ENCODE results near the gene CLIC5. TPM values are rescaled to one million over a fixed set of nuclear protein-coding genes. Genes with fewer than 3 reads are reported as not detected.
"Not testable (repeated sequence)": the region's sequence is repeated elsewhere in the genome, so short reads cannot be mapped to it uniquely, and the experiment has no call there.

CLIC5 gene
- total RNA-seq, 8 experiments from 2014 or later: 0.05 to 1.7 (median 0.38) TPM; not detected in 1

DNA sequence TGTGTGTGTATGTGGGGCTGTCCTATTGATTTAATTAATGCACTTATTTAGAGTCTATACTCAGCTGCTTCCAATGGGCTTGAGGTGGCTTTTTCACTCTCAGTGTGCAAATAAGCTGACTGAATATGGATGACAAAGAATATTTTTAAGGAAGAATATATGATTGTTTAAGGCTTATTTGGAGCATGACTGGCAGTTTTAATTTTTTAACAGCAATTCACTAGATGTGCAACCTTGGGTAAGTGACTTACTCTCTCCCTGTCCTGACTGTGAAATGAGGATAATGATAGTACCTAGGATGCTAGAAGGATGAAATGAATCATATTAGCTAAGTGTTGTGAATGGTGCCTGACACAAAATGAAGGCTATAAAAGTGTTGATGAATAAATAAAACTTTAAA lies 67.9 kb downstream of the CLIC5 start:
- Histone ChIP-seq H3K4me3 (no peak overlapping the region), H3K27ac (no peak overlapping the region), H3K4me1 (replicated peaks in 1 of 2) (no peaks in the 10 kb centered on the region)
- in situ Hi-C loops (cut with MboI; ENCODE audit: low pct_unique_long_range_greater_than_20kb in 2 of 9, low sequenced_read_pairs in 9 of 9, unreplicated experiment in 9 of 9): no loop called here
- ATAC-seq (replicated peaks in 6 of 8): no peak

DNA sequence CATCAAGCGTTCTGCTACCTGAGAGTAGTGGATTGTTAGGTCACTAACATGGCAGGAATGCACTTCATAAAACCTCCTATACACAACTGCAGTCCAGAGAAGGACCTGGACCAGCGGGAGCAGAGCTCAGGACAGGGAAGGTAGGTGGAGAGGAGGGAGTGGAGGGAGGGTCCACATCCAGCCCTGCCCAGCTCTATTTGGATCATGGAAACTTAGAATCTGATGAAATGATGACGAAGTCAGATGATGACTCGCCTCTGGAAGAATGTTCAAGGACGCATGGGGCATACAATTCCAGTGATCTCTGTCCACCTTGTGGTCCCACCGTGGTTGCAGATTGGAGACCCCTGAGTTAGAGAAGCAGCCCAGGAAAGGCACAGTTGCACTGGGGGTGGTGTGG lies 68.8 kb downstream of the CLIC5 start:
- 46 to 100% (median 81%) methylated on average over 1 to 4 of the region's 6 CpGs; no CpG with 5 or more reads in 4 of the 10 experiments for WGBS, 10 experiments
- in situ Hi-C loops (cut with MboI; ENCODE audit: low pct_unique_long_range_greater_than_20kb in 2 of 9, low sequenced_read_pairs in 9 of 9, unreplicated experiment in 9 of 9): no loop called here
- H3K4me1 ChIP-seq (replicated peaks in 1 of 2): no peaks in the 10 kb centered on the region
- no peak overlapping the region for H3K27ac ChIP-seq
- H3K4me3 ChIP-seq: no peak overlapping the region
- peak in 2 of 8 experiments; percentile 36 to 61 for ATAC-seq (replicated peaks in 6 of 8)

DNA sequence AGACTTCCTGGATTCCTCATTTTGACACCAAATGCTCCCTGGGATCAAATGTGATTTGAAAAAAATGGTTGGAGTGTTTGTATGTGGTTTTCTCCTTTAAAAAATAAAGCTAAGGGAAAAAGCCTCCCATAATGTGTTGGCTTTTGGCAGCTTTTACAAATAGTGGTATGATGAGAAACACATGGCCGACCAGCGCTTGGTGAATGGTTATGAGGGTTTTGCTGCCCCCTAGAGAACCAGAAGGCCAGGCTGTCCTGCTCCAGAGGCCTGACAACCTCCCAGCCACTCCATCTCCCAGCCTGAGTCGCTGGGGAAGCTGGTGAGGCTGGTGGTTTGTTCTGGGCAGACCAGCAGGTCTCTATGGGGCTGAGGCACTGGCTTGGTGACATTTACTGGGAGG lies 69.3 kb downstream of the CLIC5 start:
- 40 to 95% (median 86%) methylated on average over 1 to 2 of the region's 3 CpGs; no CpG with 5 or more reads in 7 of the 10 experiments for WGBS, 10 experiments
- in situ Hi-C loops (cut with MboI; ENCODE audit: low pct_unique_long_range_greater_than_20kb in 2 of 9, low sequenced_read_pairs in 9 of 9, unreplicated experiment in 9 of 9): no loop called here
- H3K27ac ChIP-seq: no peak overlapping the region

DNA sequence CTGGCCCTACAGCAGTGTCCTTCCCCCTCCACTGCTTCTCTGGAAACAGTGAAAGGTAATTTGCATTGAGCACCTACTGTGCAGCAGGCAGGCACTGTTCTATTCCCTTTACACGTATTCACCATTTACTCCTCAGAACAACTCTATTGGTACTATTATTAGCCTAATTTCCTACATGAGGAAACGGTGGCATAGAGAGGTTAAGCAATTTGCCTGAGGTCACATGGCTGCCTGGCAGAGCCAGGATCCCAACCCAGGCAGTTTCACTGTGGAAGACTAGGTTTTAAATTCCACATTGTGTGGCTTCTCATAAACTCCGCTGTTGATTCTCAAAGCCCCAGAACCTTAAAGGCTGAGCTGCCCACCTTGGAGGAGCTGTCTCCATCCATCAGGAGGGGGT lies 72.7 kb downstream of the CLIC5 start:
- WGBS, 10 experiments: 25 to 88% (median 68%) methylated on average over 1 to 3 of the region's 3 CpGs; no CpG with 5 or more reads in 5 of the 10 experiments
- H3K27ac ChIP-seq: no peak overlapping the region
- no peak for ATAC-seq (replicated peaks in 6 of 8)
- no peak overlapping the region for H3K4me3 ChIP-seq
- in situ Hi-C loops (cut with MboI; ENCODE audit: low pct_unique_long_range_greater_than_20kb in 2 of 9, low sequenced_read_pairs in 9 of 9, unreplicated experiment in 9 of 9): no loop called here
- no peaks in the 10 kb centered on the region for H3K4me1 ChIP-seq (replicated peaks in 1 of 2)

More for the DNA sequence above, 69.3 kb downstream of the CLIC5 start:
- no peaks in the 10 kb centered on the region for H3K4me1 ChIP-seq (replicated peaks in 1 of 2)
- ATAC-seq (replicated peaks in 6 of 8): peak in 4 of 8 experiments; percentile 23 to 98 (median 96)
- H3K4me3 ChIP-seq: no peak overlapping the region

DNA sequence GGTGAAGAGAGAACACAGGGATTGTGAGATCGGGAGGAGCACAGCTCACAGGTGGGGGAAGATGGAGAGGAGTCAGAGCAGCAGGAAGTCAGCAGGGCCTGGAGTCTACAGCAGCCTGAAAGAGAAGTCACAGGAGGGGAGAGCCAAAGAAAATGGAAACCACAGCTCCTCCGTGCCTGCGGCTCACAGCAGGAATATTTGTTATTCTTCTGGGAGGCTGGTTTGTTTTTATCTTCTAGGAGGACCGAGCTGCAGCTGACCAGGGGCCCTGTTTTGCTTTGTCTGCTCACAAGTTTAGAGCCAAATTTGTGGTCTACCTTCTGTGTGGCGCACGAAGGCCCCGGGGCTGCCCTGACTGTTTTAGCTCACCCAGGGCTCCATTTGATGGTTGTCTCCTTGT lies 81.8 kb downstream of the CLIC5 start:
- Histone ChIP-seq H3K27ac (no peak overlapping the region), H3K4me1 (replicated peaks in 1 of 2) (no peaks in the 10 kb centered on the region), H3K4me3 (no peak overlapping the region)
- in situ Hi-C loops (cut with MboI; ENCODE audit: low pct_unique_long_range_greater_than_20kb in 2 of 9, low sequenced_read_pairs in 9 of 9, unreplicated experiment in 9 of 9): no loop called here
- ATAC-seq (replicated peaks in 6 of 8): no peak
- 28 to 94% (median 64%) methylated on average over 3 to 6 of the region's 7 CpGs; no CpG with 5 or more reads in 4 of the 10 experiments for WGBS, 10 experiments

DNA sequence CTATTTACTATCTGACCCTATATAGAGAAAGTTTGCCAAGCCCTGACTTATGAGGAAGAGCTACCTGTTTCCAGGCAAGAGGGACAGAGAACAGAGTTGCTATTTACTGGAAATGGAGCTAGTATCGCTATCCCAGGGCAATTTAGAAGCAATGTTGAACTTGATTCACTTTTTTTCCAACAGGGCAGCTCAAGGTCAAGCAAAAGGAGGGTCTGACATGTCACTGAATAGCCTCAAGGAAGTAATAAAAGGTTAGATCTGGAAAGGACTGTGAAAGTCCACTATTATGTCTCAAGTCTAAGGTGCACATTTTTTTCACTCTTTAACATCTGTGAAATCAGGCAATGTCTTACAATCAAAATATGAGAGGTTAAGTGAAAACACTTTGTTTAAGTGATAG lies 84.4 kb downstream of the CLIC5 start:
- Histone ChIP-seq H3K4me3 (no peak overlapping the region), H3K4me1 (replicated peaks in 1 of 2) (peaks cover 0 to 7% of the 10 kb centered on the region in 2 donors), H3K27ac (no peak overlapping the region)
- in situ Hi-C loops (cut with MboI; ENCODE audit: low pct_unique_long_range_greater_than_20kb in 2 of 9, low sequenced_read_pairs in 9 of 9, unreplicated experiment in 9 of 9): no loop called here
- WGBS, 10 experiments: 63 to 100% (median 86%) methylated on average over 1 of the region's 1 CpG; no CpG with 5 or more reads in 2 of the 10 experiments
- ATAC-seq (replicated peaks in 6 of 8): peak in 1 of 8 experiments; percentile 13

DNA sequence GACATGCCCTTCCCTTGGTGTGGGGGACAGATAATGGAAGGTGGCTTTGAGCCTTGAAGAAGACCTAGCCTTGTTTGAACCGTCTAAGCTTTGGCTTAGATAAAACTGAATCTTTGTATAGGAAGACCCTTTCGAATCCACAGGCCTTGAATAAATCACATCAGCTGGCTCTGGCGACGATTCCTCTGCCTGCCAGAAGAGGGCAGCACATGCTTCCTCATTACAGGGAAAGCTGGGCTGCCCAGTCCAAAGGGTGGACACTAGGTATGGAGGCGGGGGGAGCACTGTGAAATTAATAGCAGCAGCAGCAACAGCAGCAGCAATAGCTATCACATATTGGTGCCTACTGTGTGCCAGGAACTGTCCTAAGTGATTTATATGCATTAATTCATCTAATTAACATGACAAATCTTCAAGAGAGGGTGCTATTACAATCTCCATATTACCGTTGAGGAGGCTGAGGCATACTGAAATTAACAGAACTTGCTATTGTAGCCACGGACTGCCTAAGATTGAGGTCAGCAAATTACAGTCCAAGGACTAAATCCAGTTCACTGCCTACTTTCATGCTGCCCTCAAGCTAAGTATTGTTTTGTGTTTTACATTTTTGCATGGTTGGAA lies 85.1 kb downstream of the CLIC5 start:
- no peak overlapping the region for H3K4me3 ChIP-seq
- 0 to 67% (median 21%) methylated on average over 1 to 7 of the region's 7 CpGs; no CpG with 5 or more reads in 1 of the 10 experiments for WGBS, 10 experiments
- peaks cover 0 to 7% of the 10 kb centered on the region in 2 donors for H3K4me1 ChIP-seq (replicated peaks in 1 of 2)
- ATAC-seq (replicated peaks in 6 of 8): peak; percentile 44 to 93 (median 64)
- no peak overlapping the region for H3K27ac ChIP-seq
- in situ Hi-C loops (cut with MboI; ENCODE audit: low pct_unique_long_range_greater_than_20kb in 2 of 9, low sequenced_read_pairs in 9 of 9, unreplicated experiment in 9 of 9): no loop called here

DNA sequence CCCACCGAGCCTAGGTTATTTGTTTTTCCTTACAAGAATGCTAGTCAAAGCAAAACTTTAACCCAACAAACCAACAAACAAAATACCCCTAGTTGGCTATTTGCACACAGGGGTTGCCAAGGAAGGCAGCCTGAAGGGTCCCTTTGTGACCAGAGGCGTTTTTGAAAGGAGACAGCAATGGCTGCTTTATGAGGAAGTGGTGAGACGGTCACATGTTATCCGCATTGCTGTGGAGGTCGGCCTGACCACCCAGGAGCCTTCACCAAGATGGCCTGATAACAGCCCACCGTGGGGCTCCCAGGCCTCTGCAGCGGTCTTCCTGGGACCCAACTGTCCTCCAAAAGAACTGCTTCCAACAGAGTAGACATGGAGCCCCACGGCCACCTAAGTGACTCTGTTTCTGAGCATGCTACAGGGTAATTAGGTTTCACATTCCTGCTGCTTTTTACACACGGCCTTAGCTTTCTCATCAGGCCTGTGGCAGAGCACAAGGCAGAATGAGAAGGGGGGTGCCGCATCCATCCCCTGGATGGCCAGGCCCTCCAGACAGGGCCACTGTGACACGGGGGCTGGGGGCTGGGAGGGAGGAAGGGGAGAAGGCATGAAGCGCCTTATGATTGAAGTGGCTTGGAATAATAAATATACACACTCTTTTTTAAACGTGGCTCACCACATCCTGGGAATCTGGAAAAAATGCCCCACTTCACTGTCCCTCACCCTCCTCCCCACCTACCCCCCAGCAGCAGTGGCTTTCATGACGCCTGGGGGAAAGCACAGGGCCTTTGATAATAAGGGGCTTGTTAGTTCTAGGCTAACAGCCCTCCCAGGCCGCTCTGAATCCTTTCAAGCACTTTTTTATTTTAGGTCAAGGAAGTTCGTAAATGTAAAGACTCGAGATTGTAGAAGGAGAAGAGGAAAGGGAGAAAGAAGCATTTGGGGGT lies 86.0 kb downstream of the CLIC5 start:
- Histone ChIP-seq H3K4me3 (no peak overlapping the region), H3K4me1 (replicated peaks in 1 of 2) (peaks cover 0 to 7% of the 10 kb centered on the region in 2 donors), H3K27ac (no peak overlapping the region)
- WGBS, 10 experiments: 20 to 100% (median 58%) methylated on average over 1 to 8 of the region's 17 CpGs; no CpG with 5 or more reads in 2 of the 10 experiments
- ATAC-seq (replicated peaks in 6 of 8): no peak
- in situ Hi-C loops (cut with MboI; ENCODE audit: low pct_unique_long_range_greater_than_20kb in 2 of 9, low sequenced_read_pairs in 9 of 9, unreplicated experiment in 9 of 9): no loop called here

DNA sequence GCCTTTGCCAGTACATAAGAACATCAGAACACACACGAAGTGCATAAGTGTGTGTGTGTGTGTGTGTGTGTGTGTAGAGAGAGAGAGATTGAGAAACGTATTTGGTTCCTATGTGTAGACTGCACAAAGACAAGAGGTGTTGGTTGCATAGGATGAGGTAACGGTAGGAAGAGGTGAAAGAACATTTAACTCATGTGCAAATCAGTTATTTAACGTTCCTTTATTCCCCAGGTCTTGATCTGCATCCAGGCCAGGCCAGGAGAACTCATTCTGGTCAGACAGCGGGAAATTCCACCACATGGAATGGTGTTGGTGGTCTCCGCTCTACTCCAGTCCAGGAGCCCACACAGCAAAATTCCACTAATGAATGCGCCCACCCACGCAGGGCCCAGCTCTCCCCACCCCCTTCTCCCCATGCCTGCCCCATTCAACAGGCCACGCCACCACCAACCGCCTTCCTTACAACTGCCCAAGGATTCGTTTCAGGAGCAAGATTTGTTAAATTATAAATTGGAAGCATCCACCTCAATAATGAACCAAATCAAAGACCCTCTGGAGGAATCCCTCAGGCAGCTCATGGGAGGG lies 86.8 kb downstream of the CLIC5 start:
- no peak for ATAC-seq (replicated peaks in 6 of 8)
- 36 to 100% (median 78%) methylated on average over 1 to 10 of the region's 11 CpGs for WGBS, 10 experiments
- in situ Hi-C loops (cut with MboI; ENCODE audit: low pct_unique_long_range_greater_than_20kb in 2 of 9, low sequenced_read_pairs in 9 of 9, unreplicated experiment in 9 of 9): no loop called here

DNA sequence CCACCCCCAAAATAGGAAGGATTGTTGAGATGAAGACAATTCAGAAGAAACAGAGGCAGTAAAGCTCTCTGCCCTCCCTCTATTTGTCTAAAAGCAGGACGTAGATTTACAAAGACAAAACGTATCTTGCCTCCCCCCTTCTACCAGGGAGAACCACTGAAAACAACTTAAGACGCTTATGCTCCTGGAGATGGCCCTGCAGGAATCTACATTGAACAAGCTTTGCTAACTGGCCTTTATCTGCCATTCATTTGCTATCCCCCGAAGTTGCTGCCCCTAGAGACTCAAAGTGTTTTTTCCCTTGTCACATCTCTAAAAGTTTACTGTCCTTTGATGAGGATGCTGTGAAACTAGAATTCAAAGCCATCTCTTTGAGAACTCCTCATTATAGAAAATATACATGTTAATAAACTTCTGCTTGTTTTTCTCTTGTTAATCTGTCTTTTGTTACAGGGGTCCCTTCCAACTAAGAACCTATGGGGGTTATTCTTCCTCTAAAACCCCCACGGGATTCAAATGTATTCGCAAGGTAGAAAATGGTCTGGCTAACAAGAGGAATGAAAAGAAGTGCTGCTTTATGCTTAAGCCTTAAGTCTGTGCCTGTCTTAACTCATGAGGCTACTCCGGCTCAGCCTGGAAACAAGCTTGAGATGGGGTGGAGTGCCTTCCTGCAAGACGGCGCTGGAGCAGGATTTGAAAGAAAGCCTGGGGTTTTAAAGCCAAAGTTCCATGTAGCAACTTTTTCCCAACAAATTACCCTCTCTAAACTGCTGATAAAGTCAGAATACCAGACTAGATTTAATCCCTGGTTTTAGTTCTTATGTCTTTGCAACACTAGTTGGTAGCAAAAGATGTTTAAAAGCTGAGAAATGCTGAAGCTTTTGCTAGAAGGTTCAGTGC lies 88.0 kb downstream of the CLIC5 start:
- in situ Hi-C loops (cut with MboI; ENCODE audit: low pct_unique_long_range_greater_than_20kb in 2 of 9, low sequenced_read_pairs in 9 of 9, unreplicated experiment in 9 of 9): no loop called here

More for the DNA sequence above, 86.8 kb downstream of the CLIC5 start:
- H3K4me3 ChIP-seq: no peak overlapping the region
- peaks cover 0 to 7% of the 10 kb centered on the region in 2 donors for H3K4me1 ChIP-seq (replicated peaks in 1 of 2)
- no peak overlapping the region for H3K27ac ChIP-seq

DNA sequence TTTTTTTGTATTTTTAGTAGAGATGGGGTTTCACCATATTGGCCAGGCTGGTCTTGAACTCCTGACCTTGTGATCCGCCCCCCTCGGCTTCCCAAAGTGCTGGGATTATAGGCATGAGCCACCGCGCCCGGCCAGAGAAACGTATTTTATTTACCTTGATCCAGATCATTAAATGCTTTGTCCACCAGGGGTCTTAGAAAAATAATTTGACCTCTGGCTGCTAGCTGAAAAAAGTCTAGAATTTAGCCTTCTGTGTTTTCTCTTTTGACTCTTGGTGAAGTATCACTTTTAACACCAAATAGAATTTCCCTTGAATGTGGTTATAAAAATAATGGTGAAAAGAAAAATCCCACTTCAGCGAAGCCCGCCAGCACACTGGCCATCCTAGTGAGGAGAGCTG lies 89.2 kb downstream of the CLIC5 start:
- in situ Hi-C loops (cut with MboI; ENCODE audit: low pct_unique_long_range_greater_than_20kb in 2 of 9, low sequenced_read_pairs in 9 of 9, unreplicated experiment in 9 of 9); H3K4me1 ChIP-seq (replicated peaks in 1 of 2); H3K4me3 ChIP-seq; H3K27ac ChIP-seq; ATAC-seq (replicated peaks in 6 of 8): not testable (repeated sequence)
- WGBS, 10 experiments: 70 to 100% (median 93%) methylated on average over 1 to 8 of the region's 8 CpGs; no CpG with 5 or more reads in 1 of the 10 experiments

More for the DNA sequence above, 88.0 kb downstream of the CLIC5 start:
- Histone ChIP-seq H3K27ac (no peak overlapping the region), H3K4me3 (no peak overlapping the region), H3K4me1 (replicated peaks in 1 of 2) (peaks cover 0 to 7% of the 10 kb centered on the region in 2 donors)
- no peak for ATAC-seq (replicated peaks in 6 of 8)
- 30 to 60% (median 41%) methylated on average over 2 to 9 of the region's 9 CpGs for whole genome bisulfite sequencing, 10 experiments

DNA sequence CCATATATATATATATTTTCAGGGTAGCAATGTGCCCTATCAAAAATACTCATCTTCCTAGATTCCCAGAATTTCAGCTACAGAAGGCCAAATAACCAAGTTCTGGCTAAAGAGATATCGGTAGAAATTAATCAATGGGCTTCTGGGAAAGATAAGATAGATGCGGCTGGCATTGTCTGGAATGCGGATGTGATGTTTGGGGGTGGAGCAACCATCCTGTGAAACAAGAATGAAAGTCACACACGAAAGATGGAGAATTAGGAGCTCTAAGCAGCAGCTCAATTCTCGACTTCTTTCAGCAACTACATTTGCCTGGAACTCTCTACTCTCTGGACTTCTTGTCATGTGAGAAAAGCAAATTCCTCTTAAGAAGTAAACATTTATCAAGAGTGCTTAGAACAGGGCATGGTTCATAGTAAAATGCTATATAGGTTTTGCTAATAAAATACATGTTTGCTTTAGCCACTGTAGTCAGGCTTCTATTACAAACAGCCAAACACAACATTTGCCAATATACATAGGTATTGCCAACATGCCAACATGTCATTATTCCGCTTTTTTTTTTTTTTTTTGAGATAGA lies 90.8 kb downstream of the CLIC5 start:
- in situ Hi-C loops (cut with MboI; ENCODE audit: low pct_unique_long_range_greater_than_20kb in 2 of 9, low sequenced_read_pairs in 9 of 9, unreplicated experiment in 9 of 9): loop anchor here in 4 of 9 experiments (25.0 kb wide), 6 partner anchors 188 to 1463 kb away; partner anchors contain the start of gene SUPT3H (in 1 of the 4)
- Histone ChIP-seq H3K4me1 (replicated peaks in 1 of 2) (peaks cover 0 to 9% of the 10 kb centered on the region in 2 donors), H3K27ac (no peak overlapping the region), H3K4me3 (no peak overlapping the region)
- ATAC-seq (replicated peaks in 6 of 8): no peak
- WGBS, 10 experiments: 50 to 81% (median 78%) methylated on average over 1 to 6 of the region's 6 CpGs

All from motor neuron (in vitro differentiated cells).